Gastroesophageal sphincter (tissue), 3 donors: Measurements from ENCODE around the gene UBE2M.

Source experiments
- EP300 ChIP-seq: sonication (generic); formaldehyde crosslinking; IDR thresholded peaks from one replicate; pipeline ENCODE4 v1.6.1; 2017; ENCODE audit warnings: antibody characterized with exemption, mild to moderate bottlenecking
- POLR2A ChIP-seq, 2 donors: fragments of 450-650 bp; IDR thresholded peaks; one replicate each; pipeline ENCODE4 v1.6.1; 2017; ENCODE audit warnings: antibody characterized with exemption in 2 of 2, mild to moderate bottlenecking in 2 of 2, moderate library complexity in 1 of 2
- POLR2AphosphoS5 ChIP-seq: sonication (generic); formaldehyde crosslinking; IDR thresholded peaks from one replicate; pipeline ENCODE4 v1.6.1; 2017; ENCODE audit warnings: antibody characterized with exemption
- TF ChIP-seq, protein P1 (sequence below), 4 experiments: fragments of 200-600 bp in 2 of 4; fragments of 450-650 bp in 2 of 4; sonication (generic) in 1 of 4; IDR thresholded peaks; one replicate each; pipeline ENCODE4 v1.5.1; 2017 to 2019; ENCODE audit warnings: antibody characterized with exemption in 4 of 4, mild to moderate bottlenecking in 2 of 4, moderate library complexity in 2 of 4

DNA sequence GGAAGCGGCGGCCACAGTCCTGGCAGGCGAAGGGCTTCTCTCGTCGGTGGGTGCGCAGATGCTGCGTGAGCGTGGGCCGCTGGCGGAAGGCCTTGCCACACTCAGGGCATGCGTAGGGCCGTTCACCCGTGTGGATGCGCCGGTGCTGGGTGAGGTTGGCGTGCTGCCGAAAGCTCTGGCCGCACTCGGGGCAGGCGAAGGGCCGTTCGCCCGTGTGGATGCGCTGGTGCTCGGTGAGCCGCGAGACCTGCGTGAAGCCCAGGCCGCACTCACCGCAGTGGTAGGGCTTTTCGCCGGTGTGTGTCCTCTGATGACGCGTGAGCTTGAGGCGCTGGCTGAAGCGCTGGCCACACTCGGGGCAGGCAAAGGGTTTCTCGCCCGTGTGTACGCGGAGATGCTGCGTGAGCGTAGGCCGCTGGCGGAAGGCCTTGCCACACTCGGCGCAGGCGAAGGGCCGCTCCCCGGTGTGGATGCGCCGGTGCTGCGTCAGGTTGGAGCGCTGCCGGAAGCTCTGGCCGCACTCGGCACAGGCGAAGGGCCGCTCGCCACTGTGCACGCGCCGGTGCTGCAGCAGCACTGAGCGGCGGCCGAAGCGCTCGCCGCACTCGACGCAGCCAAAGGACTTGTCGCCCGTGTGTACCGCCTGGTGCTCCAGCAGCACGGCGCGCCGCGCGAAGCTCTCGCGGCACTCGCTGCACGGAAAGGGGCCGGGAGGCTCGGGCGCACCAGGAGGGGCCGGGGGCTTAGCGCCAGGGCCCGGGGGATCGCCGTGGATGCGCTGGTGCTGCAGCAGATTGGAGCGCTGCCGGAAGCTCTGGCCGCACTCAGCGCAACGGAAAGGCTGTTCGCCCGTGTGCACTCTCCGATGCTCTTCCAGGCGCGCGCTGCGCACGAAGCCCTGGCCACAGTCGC lies 4.0 kb upstream of the UBE2M start:
- TF ChIP-seq, protein P1, sequence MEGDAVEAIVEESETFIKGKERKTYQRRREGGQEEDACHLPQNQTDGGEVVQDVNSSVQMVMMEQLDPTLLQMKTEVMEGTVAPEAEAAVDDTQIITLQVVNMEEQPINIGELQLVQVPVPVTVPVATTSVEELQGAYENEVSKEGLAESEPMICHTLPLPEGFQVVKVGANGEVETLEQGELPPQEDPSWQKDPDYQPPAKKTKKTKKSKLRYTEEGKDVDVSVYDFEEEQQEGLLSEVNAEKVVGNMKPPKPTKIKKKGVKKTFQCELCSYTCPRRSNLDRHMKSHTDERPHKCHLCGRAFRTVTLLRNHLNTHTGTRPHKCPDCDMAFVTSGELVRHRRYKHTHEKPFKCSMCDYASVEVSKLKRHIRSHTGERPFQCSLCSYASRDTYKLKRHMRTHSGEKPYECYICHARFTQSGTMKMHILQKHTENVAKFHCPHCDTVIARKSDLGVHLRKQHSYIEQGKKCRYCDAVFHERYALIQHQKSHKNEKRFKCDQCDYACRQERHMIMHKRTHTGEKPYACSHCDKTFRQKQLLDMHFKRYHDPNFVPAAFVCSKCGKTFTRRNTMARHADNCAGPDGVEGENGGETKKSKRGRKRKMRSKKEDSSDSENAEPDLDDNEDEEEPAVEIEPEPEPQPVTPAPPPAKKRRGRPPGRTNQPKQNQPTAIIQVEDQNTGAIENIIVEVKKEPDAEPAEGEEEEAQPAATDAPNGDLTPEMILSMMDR (IDR thresholded peaks at IDR 0.05), result no peak
- TF ChIP-seq POLR2A (IDR thresholded peaks at IDR 0.05), result no peak
- TF ChIP-seq POLR2AphosphoS5, result peak; percentile 25
- no peak for TF ChIP-seq EP300
